ENCODE measurements around the gene PROKR2. TPM values are rescaled to one million over a fixed set of nuclear protein-coding genes. Genes with fewer than 3 reads are reported as not detected.

The PROKR2 gene
- polyA plus RNA-seq, 1 of the 3 experiments (the other 2 are of a cell fraction), result 0.13 TPM

DNA sequence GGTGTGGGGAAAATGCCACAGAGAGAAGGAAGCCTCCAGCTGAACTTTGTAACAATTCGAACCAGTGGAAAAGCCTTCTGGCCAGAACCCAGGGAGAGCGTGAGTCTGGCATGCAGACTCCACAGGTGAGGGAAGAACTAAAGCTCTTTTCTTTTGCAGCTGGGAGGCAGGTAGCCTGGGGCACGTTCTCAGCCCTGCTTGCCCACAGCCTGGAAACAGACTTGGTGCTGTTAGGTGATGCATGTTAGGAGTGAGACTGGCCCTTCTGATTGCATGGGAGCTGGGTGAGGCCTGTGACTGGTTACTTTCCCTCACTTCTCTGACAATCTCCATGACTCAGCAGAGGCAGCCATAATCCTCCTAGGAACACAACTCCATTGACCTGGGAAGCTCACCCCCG, 34.2 kb downstream of the PROKR2 start:
- Histone ChIP-seq H3K9ac (no peak overlapping the region), H3K4me1 (ENCODE audit: control insufficient read depth in 1 of 2, insufficient read depth in 2 of 2, low read depth in 1 of 2, low read length in 1 of 2) (no peaks in the 10 kb centered on the region; a peak in 1 of 4 replicates), H3K27me3 (ENCODE audit: insufficient read depth) (no peaks in the 10 kb centered on the region; the same call in 1 of the 2 replicates), H3F3A (replicated peaks; ENCODE audit: insufficient read depth) (no peaks in the 10 kb centered on the region), H3K4me3 (ENCODE audit: low read depth in 2 of 2, low read length in 1 of 2) (no peak overlapping the region), H2AFZ (ENCODE audit: low read depth) (no peak overlapping the region), H4K20me1 (ENCODE audit: insufficient read depth) (no peaks in the 10 kb centered on the region), H3K27ac (ENCODE audit: low read depth in 2 of 2, low read length in 1 of 2) (no peak overlapping the region), H3K4me2 (no peak overlapping the region), H3K9me2 (no peaks in the 10 kb centered on the region), H3K36me3 (replicated peaks in 1 of 2; ENCODE audit: control insufficient read depth in 1 of 2, insufficient read depth in 2 of 2, low read length in 1 of 2) (no peaks in the 10 kb centered on the region), H3K9me3 (no peaks in the 10 kb centered on the region), H3K79me2 (ENCODE audit: insufficient read depth) (no peaks in the 10 kb centered on the region)
- TF ChIP-seq CHD2 (IDR thresholded peaks at IDR 0.05; ENCODE audit: low read length, partially characterized antibody) (no peak), MEF2A (IDR thresholded peaks at IDR 0.05; ENCODE audit: borderline replicate concordance, low read depth) (no peak)
- POLR2A ChIA-PET, result no interaction called here
- CTCF ChIA-PET, result interaction anchor here (0.6 to 1.2 kb wide), 3 partner anchors 12 to 166 kb away, joined by 3 to 6 read pairs (median 3); no protein-coding TSS in a partner anchor
- WGBS (ENCODE audit: low lambda C conversion rate), result 28% methylated on average over 4 of the region's 4 CpGs
- no peak for DNase-seq

- no peak for DNase-seq
- Histone ChIP-seq H3K4me2 (no peak overlapping the region), H3K36me3 (replicated peaks in 1 of 2; ENCODE audit: control insufficient read depth in 1 of 2, insufficient read depth in 2 of 2, low read length in 1 of 2) (no peaks in the 10 kb centered on the region), H3K4me1 (ENCODE audit: control insufficient read depth in 1 of 2, insufficient read depth in 2 of 2, low read depth in 1 of 2, low read length in 1 of 2) (no peaks in the 10 kb centered on the region; a peak in 1 of 4 replicates), H3K4me3 (ENCODE audit: low read depth in 2 of 2, low read length in 1 of 2) (no peak overlapping the region), H3K9ac (no peak overlapping the region), H3K27ac (ENCODE audit: low read depth in 2 of 2, low read length in 1 of 2) (no peak overlapping the region), H3K9me2 (no peaks in the 10 kb centered on the region), H3F3A (replicated peaks; ENCODE audit: insufficient read depth) (no peaks in the 10 kb centered on the region), H2AFZ (ENCODE audit: low read depth) (no peak overlapping the region), H3K79me2 (ENCODE audit: insufficient read depth) (no peaks in the 10 kb centered on the region), H3K9me3 (no peaks in the 10 kb centered on the region), H4K20me1 (ENCODE audit: insufficient read depth) (no peaks in the 10 kb centered on the region), H3K27me3 (ENCODE audit: insufficient read depth) (no peaks in the 10 kb centered on the region; the same call in 1 of the 2 replicates)
- TF ChIP-seq MEF2A (IDR thresholded peaks at IDR 0.05; ENCODE audit: borderline replicate concordance, low read depth), result no peak
- no peak for TF ChIP-seq RFX5 (IDR thresholded peaks at IDR 0.05; ENCODE audit: low read length)
- TF ChIP-seq RCOR1 (IDR thresholded peaks at IDR 0.05; ENCODE audit: low read length), result no peak
- no peak for TF ChIP-seq EZH2phosphoT487 (IDR thresholded peaks at IDR 0.05; ENCODE audit: borderline replicate concordance, low read depth)
- no peak for TF ChIP-seq GATA2 (CRISPR knock-in tag; IDR thresholded peaks at IDR 0.05)
- no peak for TF ChIP-seq YY1 (IDR thresholded peaks at IDR 0.05; ENCODE audit: low read depth)
- no peak for TF ChIP-seq RXRA (IDR thresholded peaks at IDR 0.05; ENCODE audit: borderline replicate concordance, low read depth)
- CTCF ChIA-PET, result no interaction called here
- POLR2A ChIA-PET, result no interaction called here
Observed at GRCh38 chr20:5279661-5280060, 37.1 kb downstream of the PROKR2 start.

DNA sequence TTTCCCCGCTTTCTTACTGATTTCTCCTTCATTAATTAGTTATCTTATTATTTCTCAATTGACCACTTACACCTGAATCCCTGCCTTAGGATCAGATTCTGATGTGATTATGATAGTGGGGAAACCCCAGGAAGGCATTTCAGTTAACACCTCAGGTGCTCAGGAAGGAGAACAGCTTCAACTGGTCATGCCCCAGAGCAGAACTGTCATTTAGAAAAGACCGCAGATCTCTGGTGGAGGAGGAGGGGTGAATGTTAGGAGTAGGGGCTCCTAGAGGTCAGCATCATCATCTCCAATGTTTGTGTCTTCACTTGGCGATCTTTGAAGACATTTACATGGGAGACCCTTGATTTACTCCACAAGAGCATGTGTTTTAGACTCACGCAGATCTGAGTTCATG, 44.5 kb downstream of the PROKR2 start:
- no peak overlapping the region for H2AFZ ChIP-seq (ENCODE audit: low read depth)
- no peaks in the 10 kb centered on the region for H3K79me2 ChIP-seq (ENCODE audit: insufficient read depth)
- ChIA-PET CTCF (interaction anchor here (1.4 kb wide), 1 partner anchor 67 kb away, joined by 4 read pairs; no protein-coding TSS in a partner anchor), POLR2A (no interaction called here)
- H4K20me1 ChIP-seq (ENCODE audit: insufficient read depth), result no peaks in the 10 kb centered on the region
- H3K4me3 ChIP-seq (ENCODE audit: low read depth in 2 of 2, low read length in 1 of 2), result no peak overlapping the region
- H3K4me1 ChIP-seq (ENCODE audit: control insufficient read depth in 1 of 2, insufficient read depth in 2 of 2, low read depth in 1 of 2, low read length in 1 of 2), result no peaks in the 10 kb centered on the region
- H3F3A ChIP-seq (replicated peaks; ENCODE audit: insufficient read depth), result no peaks in the 10 kb centered on the region
- no peak overlapping the region for H3K27ac ChIP-seq (ENCODE audit: low read depth in 2 of 2, low read length in 1 of 2)
- no peaks in the 10 kb centered on the region for H3K9me2 ChIP-seq
- no peak for DNase-seq
- H3K27me3 ChIP-seq (ENCODE audit: insufficient read depth), result peaks cover 8% of the 10 kb centered on the region; the same call in 1 of the 2 replicates
- WGBS (ENCODE audit: low lambda C conversion rate), result 20% methylated on average over 4 of the region's 4 CpGs
- no peak overlapping the region for H3K4me2 ChIP-seq
- TF ChIP-seq GATA2 (CRISPR knock-in tag; IDR thresholded peaks at IDR 0.05), result no peak
- TF ChIP-seq, protein P1, sequence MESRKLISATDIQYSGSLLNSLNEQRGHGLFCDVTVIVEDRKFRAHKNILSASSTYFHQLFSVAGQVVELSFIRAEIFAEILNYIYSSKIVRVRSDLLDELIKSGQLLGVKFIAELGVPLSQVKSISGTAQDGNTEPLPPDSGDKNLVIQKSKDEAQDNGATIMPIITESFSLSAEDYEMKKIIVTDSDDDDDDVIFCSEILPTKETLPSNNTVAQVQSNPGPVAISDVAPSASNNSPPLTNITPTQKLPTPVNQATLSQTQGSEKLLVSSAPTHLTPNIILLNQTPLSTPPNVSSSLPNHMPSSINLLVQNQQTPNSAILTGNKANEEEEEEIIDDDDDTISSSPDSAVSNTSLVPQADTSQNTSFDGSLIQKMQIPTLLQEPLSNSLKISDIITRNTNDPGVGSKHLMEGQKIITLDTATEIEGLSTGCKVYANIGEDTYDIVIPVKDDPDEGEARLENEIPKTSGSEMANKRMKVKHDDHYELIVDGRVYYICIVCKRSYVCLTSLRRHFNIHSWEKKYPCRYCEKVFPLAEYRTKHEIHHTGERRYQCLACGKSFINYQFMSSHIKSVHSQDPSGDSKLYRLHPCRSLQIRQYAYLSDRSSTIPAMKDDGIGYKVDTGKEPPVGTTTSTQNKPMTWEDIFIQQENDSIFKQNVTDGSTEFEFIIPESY (IDR thresholded peaks at IDR 0.05; ENCODE audit: borderline replicate concordance, low read depth), result no peak
- no peak for TF ChIP-seq TEAD4 (IDR thresholded peaks at IDR 0.05; ENCODE audit: borderline replicate concordance, insufficient read depth)
- TF ChIP-seq USF1 (IDR thresholded peaks at IDR 0.05; ENCODE audit: borderline replicate concordance, low read depth), result no peak
- no peak for TF ChIP-seq SMC3 (IDR thresholded peaks at IDR 0.05; ENCODE audit: low read depth, low read length)
- no peak for TF ChIP-seq NFIC (IDR thresholded peaks at IDR 0.05; ENCODE audit: borderline replicate concordance)
- H3K36me3 ChIP-seq (replicated peaks in 1 of 2; ENCODE audit: control insufficient read depth in 1 of 2, insufficient read depth in 2 of 2, low read length in 1 of 2), result no peaks in the 10 kb centered on the region
- no peaks in the 10 kb centered on the region for H3K9me3 ChIP-seq
- H3K9ac ChIP-seq, result no peak overlapping the region

All from SK-N-SH (cell line).